ENCODE results near the gene DCDC2B. TPM values are rescaled to one million over a fixed set of nuclear protein-coding genes. Genes with fewer than 3 reads are reported as not detected.

The DCDC2B gene
- total and polyA plus RNA-seq, 9 of the 15 experiments (the other 6 are each of a cell fraction or from before 2014, with no cell fraction given) = not detected

GRCh38 chr1:32215629-32216480 lies 7.0 kb downstream of the DCDC2B start (continued):
- TF ChIP-seq ARID1B (IDR thresholded peaks at IDR 0.05) = no peak
- no peak for TF ChIP-seq HCFC1 (IDR thresholded peaks at IDR 0.05; ENCODE audit: low read depth, low read length)
- no peak for TF ChIP-seq FOXA3 (CRISPR knock-in tag; conservative IDR thresholded peaks at IDR 0.05 in 1 of 2, IDR thresholded peaks at IDR 0.05 in 1 of 2)
- TF ChIP-seq PURB (CRISPR knock-in tag; IDR thresholded peaks at IDR 0.05; ENCODE audit: low read depth) = no peak
- TF ChIP-seq SMARCA4 (IDR thresholded peaks at IDR 0.05) = no peak
- TF ChIP-seq ZNF696 (CRISPR knock-in tag; conservative IDR thresholded peaks at IDR 0.05) = no peak
- TF ChIP-seq MCM2 (IDR thresholded peaks at IDR 0.05; ENCODE audit: low read depth) = no peak
- TF ChIP-seq MAFF (IDR thresholded peaks at IDR 0.05; ENCODE audit: low read length) = no peak
- no peak for TF ChIP-seq E2F3 (CRISPR knock-in tag; IDR thresholded peaks at IDR 0.05)
- no peak for TF ChIP-seq SOX6 (IDR thresholded peaks at IDR 0.05)
- no peak for TF ChIP-seq PYGO2 (tag; IDR thresholded peaks at IDR 0.05)
- no peak for TF ChIP-seq NR4A1 (CRISPR knock-in tag; IDR thresholded peaks at IDR 0.05)
- no peak for TF ChIP-seq NR4A1 (tag; IDR thresholded peaks at IDR 0.05)
- TF ChIP-seq ZNF583 (CRISPR knock-in tag; IDR thresholded peaks at IDR 0.05) = no peak
- no peak for TF ChIP-seq TCF7 (IDR thresholded peaks at IDR 0.05; ENCODE audit: borderline replicate concordance)
- TF ChIP-seq, protein P1, sequence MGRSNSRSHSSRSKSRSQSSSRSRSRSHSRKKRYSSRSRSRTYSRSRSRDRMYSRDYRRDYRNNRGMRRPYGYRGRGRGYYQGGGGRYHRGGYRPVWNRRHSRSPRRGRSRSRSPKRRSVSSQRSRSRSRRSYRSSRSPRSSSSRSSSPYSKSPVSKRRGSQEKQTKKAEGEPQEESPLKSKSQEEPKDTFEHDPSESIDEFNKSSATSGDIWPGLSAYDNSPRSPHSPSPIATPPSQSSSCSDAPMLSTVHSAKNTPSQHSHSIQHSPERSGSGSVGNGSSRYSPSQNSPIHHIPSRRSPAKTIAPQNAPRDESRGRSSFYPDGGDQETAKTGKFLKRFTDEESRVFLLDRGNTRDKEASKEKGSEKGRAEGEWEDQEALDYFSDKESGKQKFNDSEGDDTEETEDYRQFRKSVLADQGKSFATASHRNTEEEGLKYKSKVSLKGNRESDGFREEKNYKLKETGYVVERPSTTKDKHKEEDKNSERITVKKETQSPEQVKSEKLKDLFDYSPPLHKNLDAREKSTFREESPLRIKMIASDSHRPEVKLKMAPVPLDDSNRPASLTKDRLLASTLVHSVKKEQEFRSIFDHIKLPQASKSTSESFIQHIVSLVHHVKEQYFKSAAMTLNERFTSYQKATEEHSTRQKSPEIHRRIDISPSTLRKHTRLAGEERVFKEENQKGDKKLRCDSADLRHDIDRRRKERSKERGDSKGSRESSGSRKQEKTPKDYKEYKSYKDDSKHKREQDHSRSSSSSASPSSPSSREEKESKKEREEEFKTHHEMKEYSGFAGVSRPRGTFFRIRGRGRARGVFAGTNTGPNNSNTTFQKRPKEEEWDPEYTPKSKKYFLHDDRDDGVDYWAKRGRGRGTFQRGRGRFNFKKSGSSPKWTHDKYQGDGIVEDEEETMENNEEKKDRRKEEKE (IDR thresholded peaks at IDR 0.05; ENCODE audit: borderline replicate concordance in 1 of 2, control insufficient read depth in 1 of 2, low read depth in 2 of 2, low read length in 1 of 2) = no peak
- no peak for TF ChIP-seq ZNF165 (CRISPR knock-in tag; IDR thresholded peaks at IDR 0.05; ENCODE audit: borderline replicate concordance)
- TF ChIP-seq TFE3 (CRISPR knock-in tag; IDR thresholded peaks at IDR 0.05) = no peak
- TF ChIP-seq DIDO1 (tag; IDR thresholded peaks at IDR 0.05; ENCODE audit: low read depth) = no peak
- peak; percentile 90 for TF ChIP-seq SMC3 (conservative IDR thresholded peaks at IDR 0.05; ENCODE audit: insufficient read depth, low read depth, low read length)
- TF ChIP-seq, protein P2, sequence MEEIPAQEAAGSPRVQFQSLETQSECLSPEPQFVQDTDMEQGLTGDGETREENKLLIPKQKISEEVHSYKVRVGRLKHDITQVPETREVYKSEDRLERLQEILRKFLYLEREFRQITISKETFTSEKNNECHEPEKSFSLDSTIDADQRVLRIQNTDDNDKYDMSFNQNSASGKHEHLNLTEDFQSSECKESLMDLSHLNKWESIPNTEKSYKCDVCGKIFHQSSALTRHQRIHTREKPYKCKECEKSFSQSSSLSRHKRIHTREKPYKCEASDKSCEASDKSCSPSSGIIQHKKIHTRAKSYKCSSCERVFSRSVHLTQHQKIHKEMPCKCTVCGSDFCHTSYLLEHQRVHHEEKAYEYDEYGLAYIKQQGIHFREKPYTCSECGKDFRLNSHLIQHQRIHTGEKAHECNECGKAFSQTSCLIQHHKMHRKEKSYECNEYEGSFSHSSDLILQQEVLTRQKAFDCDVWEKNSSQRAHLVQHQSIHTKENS (CRISPR knock-in tag; IDR thresholded peaks at IDR 0.05) = no peak
- no peak for TF ChIP-seq ZBED1 (IDR thresholded peaks at IDR 0.05)
- TF ChIP-seq, protein P3, sequence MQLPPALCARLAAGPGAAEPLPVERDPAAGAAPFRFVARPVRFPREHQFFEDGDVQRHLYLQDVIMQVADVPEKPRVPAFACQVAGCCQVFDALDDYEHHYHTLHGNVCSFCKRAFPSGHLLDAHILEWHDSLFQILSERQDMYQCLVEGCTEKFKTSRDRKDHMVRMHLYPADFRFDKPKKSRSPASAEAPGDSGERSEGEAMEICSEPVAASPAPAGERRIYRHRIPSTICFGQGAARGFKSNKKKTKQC (CRISPR knock-in tag; IDR thresholded peaks at IDR 0.05) = no peak
- no peak for TF ChIP-seq FOXK1 (CRISPR knock-in tag; IDR thresholded peaks at IDR 0.05; ENCODE audit: borderline replicate concordance)

Data from K562 (cell line).